Activated naive CD4-positive, alpha-beta T cell treated with anti-CD3 and anti-CD28 coated beads, Interleukin-2, amount 50 U/mL, for 24 hours (primary cell): ENCODE data around the gene MAST4.

ENCODE experiments used
- H3K27ac Mint-ChIP-seq: one replicate; pipeline ENCODE4 v1.8.0; 2021; ENCODE audit warnings: mild to moderate bottlenecking, mixed read lengths
- H3K27me3 Mint-ChIP-seq: one replicate; pipeline ENCODE4 v1.8.0; 2021; ENCODE audit warnings: mixed read lengths
- H3K36me3 Mint-ChIP-seq: one replicate; pipeline ENCODE4 v1.8.0; 2021; ENCODE audit warnings: mixed read lengths
- H3K4me1 Mint-ChIP-seq: one replicate; pipeline ENCODE4 v1.8.0; 2021; ENCODE audit warnings: mixed read lengths
- H3K4me3 Mint-ChIP-seq: one replicate; pipeline ENCODE4 v1.8.0; 2021; ENCODE audit warnings: mild to moderate bottlenecking, mixed read lengths
- H3K9me3 Mint-ChIP-seq: one replicate; pipeline ENCODE4 v1.8.0; 2021; ENCODE audit warnings: mixed read lengths

MAST4 gene

GRCh38 chr5:67031057-67031443, 434.9 kb downstream of the MAST4 start:
- Mint-ChIP-seq H3K27me3 (no peaks in the 10 kb centered on the region), H3K4me1 (peaks cover 92% of the 10 kb centered on the region), H3K27ac (peak overlapping the region; percentile 98), H3K4me3 (peak overlapping the region; percentile 84), H3K36me3 (peaks cover 18% of the 10 kb centered on the region), H3K9me3 (peaks cover 10% of the 10 kb centered on the region)

- Mint-ChIP-seq H3K4me1 (peaks cover 91% of the 10 kb centered on the region), H3K36me3 (peaks cover 16% of the 10 kb centered on the region), H3K9me3 (peaks cover 10% of the 10 kb centered on the region), H3K27me3 (no peaks in the 10 kb centered on the region), H3K27ac (peak overlapping the region; percentile 98), H3K4me3 (peak overlapping the region; percentile 84)
Measured at GRCh38 chr5:67031692-67032091, 435.5 kb downstream of the MAST4 start.

GRCh38 chr5:67032921-67033664, 436.9 kb downstream of the MAST4 start:
- Mint-ChIP-seq H3K4me3 (no peak overlapping the region), H3K27me3 (no peaks in the 10 kb centered on the region), H3K36me3 (peaks cover 13% of the 10 kb centered on the region), H3K27ac (peak overlapping the region; percentile 80), H3K9me3 (peaks cover 6% of the 10 kb centered on the region), H3K4me1 (peaks cover 89% of the 10 kb centered on the region)

GRCh38 chr5:67033880-67034651, 437.9 kb downstream of the MAST4 start:
- Mint-ChIP-seq H3K27me3 (no peaks in the 10 kb centered on the region), H3K9me3 (no peaks in the 10 kb centered on the region), H3K4me1 (peaks cover 87% of the 10 kb centered on the region), H3K27ac (peak overlapping the region; percentile 80), H3K36me3 (peaks cover 9% of the 10 kb centered on the region), H3K4me3 (no peak overlapping the region)

DNA sequence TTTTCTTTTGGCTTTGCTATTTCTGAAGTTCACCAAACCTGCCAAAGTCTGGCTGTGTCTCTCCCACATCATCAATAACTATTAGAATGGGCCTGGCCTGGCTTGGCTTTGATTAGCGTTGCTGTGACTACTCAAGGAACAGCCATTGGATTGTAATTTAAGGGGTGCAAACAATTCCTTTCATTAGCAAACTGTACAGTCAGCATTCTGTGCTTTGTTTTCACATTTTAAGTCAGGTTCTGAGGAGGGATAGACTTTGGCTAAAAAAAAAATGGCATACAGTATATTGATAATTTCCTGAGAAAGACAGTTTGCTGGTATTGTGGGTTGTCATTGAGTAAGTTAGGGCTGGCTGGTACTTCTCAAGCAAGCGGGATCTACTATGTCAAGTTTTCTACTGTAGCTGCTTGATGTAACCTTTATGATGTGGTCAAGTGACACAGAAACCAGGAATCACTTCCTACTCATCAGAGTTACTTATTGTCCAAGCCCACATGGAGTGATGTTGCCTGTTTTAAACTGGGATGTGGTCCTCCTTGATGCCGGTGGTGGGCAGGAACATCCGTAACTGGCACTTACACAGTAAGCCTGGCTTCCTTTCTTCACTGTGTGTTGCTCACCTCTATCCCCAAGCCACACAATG, 439.0 kb downstream of the MAST4 start:
- H3K27ac Mint-ChIP-seq: no peak overlapping the region
- H3K4me1 Mint-ChIP-seq: peaks cover 83% of the 10 kb centered on the region
- no peaks in the 10 kb centered on the region for H3K27me3 Mint-ChIP-seq
- H3K4me3 Mint-ChIP-seq: no peak overlapping the region
- H3K9me3 Mint-ChIP-seq: no peaks in the 10 kb centered on the region
- H3K36me3 Mint-ChIP-seq: peaks cover 6% of the 10 kb centered on the region

- H3K27me3 Mint-ChIP-seq: no peaks in the 10 kb centered on the region
- H3K27ac Mint-ChIP-seq: no peak overlapping the region
- H3K4me1 Mint-ChIP-seq: peaks cover 67% of the 10 kb centered on the region
- H3K4me3 Mint-ChIP-seq: no peak overlapping the region
- H3K9me3 Mint-ChIP-seq: no peaks in the 10 kb centered on the region
- H3K36me3 Mint-ChIP-seq: peaks cover 7% of the 10 kb centered on the region
Measured at GRCh38 chr5:67037171-67037570, 441.0 kb downstream of the MAST4 start.

DNA sequence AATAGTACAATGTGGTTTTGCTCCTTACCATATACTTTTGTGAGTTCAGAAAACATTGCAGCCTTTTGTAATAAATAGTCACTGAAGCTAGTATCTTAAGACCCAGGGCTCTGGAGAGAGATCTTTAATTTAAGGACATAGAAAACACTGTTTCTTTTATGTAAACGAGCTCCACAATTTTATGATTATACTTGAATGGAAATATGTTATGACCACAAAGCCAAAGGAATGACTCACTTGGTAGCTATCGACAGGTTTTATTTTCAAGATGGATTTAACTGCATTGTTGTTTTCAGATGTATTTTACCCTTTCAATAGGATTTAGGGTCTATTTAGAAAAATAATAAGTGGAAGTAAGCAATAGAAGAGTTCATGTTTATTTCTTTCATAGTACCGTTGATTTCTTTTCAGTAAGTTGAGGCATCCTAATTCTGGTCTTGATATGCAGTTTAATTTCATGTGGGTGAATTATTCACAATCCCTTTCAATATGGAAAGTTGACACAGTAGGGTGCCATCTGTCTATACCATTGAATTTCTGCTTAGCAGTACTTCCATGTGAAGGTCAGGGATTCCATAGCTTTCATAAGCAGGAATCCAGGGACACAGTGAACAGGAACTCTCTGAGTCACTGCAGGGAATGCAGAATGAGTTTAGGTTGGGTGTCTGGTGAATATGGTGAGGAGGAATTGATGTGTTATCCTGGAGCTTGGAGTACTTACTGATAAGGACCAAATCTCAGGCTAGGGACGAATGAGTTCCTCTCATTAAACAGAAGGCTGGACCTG, 442.8 kb downstream of the MAST4 start:
- peaks cover 7% of the 10 kb centered on the region for H3K36me3 Mint-ChIP-seq
- no peaks in the 10 kb centered on the region for H3K9me3 Mint-ChIP-seq
- H3K4me3 Mint-ChIP-seq: no peak overlapping the region
- no peaks in the 10 kb centered on the region for H3K27me3 Mint-ChIP-seq
- H3K4me1 Mint-ChIP-seq: peaks cover 52% of the 10 kb centered on the region
- no peak overlapping the region for H3K27ac Mint-ChIP-seq

DNA sequence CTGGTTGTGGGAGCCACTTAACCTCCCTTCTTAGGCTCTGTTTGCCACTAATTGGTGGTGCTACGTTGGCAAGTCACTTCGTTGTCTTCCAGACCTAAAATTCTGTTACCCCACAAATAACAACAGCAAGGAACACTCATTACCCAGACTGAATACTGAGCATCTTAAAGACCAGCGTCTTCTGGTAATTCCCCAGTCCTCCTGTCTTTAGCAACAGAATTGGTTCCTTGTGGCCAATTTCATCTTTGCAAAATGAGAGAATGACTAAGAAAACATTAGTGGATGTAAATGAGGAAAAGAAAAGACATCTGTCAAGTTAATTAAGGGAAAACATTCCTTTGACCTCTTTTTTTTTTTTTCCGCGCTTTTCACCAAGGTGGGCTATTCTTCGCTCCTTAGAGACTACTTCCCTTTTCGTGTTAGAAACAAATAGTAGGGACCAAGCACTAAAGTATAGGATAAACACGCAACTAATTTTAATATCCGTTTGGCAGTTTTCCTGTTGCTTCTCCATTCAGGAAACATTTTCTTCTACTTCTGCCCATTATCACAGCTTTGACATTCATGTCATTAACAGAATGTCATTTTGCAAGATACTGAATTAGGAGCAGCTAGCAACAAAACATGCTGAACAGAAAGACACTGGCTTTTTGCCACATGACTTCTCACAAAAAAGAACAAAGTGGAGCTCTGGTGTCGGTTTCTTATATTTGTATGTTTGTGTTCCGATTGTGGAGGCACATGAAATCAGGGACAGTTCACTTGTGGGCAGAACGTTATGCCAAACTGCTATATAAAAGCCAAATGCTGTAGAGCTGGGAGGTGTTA, 446.2 kb downstream of the MAST4 start:
- Mint-ChIP-seq H3K4me3 (no peak overlapping the region), H3K27me3 (no peaks in the 10 kb centered on the region), H3K27ac (no peak overlapping the region), H3K4me1 (peaks cover 34% of the 10 kb centered on the region), H3K9me3 (no peaks in the 10 kb centered on the region), H3K36me3 (peaks cover 10% of the 10 kb centered on the region)

DNA sequence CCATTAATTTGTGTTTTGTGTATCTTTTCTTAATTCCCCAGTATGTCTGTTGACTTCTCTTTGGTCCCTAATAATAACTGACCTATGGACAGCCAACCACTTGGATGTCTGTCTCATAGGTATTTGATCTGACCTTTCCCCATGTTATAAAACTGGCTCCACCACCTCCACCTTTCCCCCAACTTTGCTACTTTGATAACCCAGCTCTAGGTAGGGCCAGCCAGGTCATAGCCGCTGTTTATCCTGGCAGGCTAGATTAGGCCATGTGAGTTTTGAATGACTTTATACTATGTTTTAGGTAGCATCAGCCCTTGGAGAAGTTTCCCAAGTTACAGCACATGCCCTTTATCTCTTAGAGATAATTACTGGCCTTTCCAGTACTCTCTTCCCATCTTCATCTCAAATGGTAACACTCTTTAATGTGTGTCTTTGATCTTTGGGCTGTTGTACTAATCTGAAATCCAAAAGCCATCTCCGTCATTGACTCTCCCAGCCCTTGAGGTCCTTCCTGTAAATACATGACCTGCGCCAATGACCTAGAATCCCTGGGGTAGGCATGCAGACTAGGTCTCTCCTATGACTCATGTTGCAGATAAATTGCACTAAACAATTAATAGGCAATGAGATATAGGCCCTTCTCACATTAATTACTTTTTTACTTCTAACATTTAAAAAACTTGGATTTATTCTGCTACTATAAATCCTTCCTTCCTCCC, 447.8 kb downstream of the MAST4 start:
- Mint-ChIP-seq H3K9me3 (no peaks in the 10 kb centered on the region), H3K4me3 (no peak overlapping the region), H3K27me3 (no peaks in the 10 kb centered on the region), H3K4me1 (peaks cover 31% of the 10 kb centered on the region), H3K27ac (no peak overlapping the region), H3K36me3 (peaks cover 9% of the 10 kb centered on the region)

DNA sequence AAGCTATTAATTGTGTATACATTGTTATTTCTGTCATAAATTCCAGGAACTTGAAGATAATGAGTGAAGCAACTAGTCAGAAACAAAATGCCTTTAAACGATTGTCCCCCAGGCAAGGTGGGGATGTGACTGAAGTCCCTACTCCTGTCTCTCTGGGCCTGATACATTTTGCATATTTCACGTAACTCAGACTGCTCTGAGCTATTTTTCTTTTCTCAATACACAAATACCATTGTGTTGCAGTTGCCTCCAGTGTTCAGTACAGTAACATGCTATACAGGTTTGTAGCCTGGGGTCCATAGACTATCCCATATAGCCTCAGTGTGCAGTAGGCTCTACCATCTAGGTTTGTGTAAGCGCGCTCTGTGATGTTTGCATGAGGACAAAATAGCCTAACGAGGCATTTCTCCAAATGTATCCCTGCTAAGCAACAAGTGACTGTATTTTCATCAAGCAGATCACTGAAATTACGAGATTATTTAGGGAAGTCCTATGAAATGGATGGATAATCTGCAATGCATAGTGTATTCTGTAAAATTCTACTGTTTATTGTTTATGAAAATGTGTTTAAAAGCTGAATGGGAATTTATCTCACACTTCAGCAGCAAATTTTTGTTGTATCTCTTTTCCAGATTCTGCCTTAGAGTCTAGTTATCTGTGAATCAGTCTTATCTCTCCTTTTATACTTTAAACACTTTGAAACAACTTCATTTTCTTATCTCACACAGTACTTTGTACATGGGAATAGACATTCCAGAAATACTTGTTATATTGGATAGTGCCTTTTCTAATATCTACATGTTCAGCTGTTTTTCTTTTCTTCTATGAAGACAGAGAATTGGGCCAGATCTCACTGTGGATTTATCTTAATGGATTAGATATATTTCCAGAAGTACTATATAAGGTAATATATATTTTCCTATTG, 449.9 kb downstream of the MAST4 start:
- peaks cover 38% of the 10 kb centered on the region for H3K4me1 Mint-ChIP-seq
- H3K27me3 Mint-ChIP-seq: no peaks in the 10 kb centered on the region
- H3K36me3 Mint-ChIP-seq: peaks cover 7% of the 10 kb centered on the region
- no peak overlapping the region for H3K4me3 Mint-ChIP-seq
- H3K27ac Mint-ChIP-seq: no peak overlapping the region
- H3K9me3 Mint-ChIP-seq: no peaks in the 10 kb centered on the region

DNA sequence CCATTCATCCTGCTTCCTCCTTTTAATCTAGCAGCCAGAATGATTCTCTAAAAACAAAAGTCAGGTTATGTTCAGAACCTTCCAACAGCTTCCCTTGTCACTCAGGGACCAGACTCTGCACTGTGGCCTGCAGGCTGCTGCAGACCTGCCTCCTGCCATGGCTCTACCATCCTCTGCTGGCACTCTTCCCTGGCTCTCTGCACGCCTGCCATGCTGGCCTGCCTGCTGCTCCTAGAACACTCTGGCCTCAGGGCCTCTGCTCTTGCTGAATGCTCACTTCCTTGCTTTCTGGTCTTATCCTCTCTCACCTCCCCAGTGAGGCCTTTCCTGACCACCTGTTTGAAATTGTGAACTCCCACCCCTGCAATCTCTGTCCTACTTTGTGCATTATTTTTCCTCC, 451.0 kb downstream of the MAST4 start:
- H3K4me1 Mint-ChIP-seq: peaks cover 34% of the 10 kb centered on the region
- H3K27me3 Mint-ChIP-seq: no peaks in the 10 kb centered on the region
- H3K4me3 Mint-ChIP-seq: no peak overlapping the region
- H3K27ac Mint-ChIP-seq: no peak overlapping the region
- H3K9me3 Mint-ChIP-seq: no peaks in the 10 kb centered on the region
- peaks cover 7% of the 10 kb centered on the region for H3K36me3 Mint-ChIP-seq

GRCh38 chr5:67047616-67048015, 451.4 kb downstream of the MAST4 start:
- H3K27me3 Mint-ChIP-seq: no peaks in the 10 kb centered on the region
- no peak overlapping the region for H3K4me3 Mint-ChIP-seq
- H3K4me1 Mint-ChIP-seq: peaks cover 33% of the 10 kb centered on the region
- no peaks in the 10 kb centered on the region for H3K9me3 Mint-ChIP-seq
- H3K36me3 Mint-ChIP-seq: peaks cover 4% of the 10 kb centered on the region
- no peak overlapping the region for H3K27ac Mint-ChIP-seq

- Mint-ChIP-seq H3K4me1 (peaks cover 28% of the 10 kb centered on the region), H3K9me3 (no peaks in the 10 kb centered on the region), H3K36me3 (peaks cover 11% of the 10 kb centered on the region), H3K27me3 (no peaks in the 10 kb centered on the region), H3K4me3 (no peak overlapping the region), H3K27ac (no peak overlapping the region)
Measured at GRCh38 chr5:67050125-67050524, 453.9 kb downstream of the MAST4 start.
